GM12864 (cell line): ENCODE measurements around the gene LYZL4.

ENCODE experiments used
- DNase-seq: peaks from one replicate; pipeline ENCODE4 v3.0.0-alpha.2; 2011; ENCODE audit warnings: low read depth
- H3K4me3 ChIP-seq: 2 replicates; pipeline ENCODE4 v1.5.1; 2011; ENCODE audit warnings: mild to moderate bottlenecking, low read depth, low read length, control low read depth
- TF ChIP-seq, protein P1 (sequence below): IDR thresholded peaks from 2 replicates; pipeline ENCODE4 v1.5.1; 2011; ENCODE audit warnings: low read depth, mild to moderate bottlenecking, moderate library complexity, low read length, control low read depth, inconsistent platforms; ENCODE audit errors: missing control alignments

The LYZL4 gene, protein sequence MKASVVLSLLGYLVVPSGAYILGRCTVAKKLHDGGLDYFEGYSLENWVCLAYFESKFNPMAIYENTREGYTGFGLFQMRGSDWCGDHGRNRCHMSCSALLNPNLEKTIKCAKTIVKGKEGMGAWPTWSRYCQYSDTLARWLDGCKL

DNA sequence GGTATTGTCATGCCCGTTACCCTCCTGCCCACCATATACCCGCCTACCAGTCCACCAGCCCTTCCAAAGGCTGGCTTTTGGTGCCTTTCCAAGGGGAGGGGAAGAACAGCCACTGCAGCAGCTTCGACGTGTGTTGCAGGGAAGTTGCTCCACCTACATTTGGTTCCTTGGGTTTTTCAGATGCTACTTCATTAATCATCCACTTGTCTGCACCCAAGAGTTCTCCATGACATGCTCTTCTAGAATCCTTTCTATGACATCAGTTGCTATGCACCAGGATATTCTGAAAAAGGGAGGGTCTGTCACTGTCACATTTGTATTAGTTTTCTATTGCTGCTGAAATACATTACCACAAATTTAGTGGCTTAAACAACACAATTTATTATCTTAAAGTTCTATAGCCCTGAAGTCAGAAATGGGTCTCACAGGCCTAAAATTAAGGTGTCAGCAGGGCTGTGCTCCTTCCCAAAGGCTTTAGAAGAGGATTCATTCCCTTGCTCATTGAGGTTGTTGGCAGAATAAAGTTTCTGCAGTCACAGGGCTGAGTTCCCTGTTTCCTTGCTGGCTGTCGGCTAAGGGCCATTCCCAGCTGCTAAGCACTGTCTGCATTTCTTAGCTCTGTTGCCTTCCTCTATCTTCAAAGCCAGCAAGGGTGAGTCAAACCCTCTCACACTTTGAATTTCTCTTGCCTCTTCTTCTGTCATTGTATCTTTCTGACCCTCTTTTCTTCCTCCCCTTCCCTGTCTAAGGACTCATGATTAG lies at the start of gene LYZL4:
Gene LYZL4 (minus strand): TSS at position 241 of the 762 bp plus-strand sequence. CDS start 3,359 bp downstream, outside the sequence.
- TF ChIP-seq, protein P1, sequence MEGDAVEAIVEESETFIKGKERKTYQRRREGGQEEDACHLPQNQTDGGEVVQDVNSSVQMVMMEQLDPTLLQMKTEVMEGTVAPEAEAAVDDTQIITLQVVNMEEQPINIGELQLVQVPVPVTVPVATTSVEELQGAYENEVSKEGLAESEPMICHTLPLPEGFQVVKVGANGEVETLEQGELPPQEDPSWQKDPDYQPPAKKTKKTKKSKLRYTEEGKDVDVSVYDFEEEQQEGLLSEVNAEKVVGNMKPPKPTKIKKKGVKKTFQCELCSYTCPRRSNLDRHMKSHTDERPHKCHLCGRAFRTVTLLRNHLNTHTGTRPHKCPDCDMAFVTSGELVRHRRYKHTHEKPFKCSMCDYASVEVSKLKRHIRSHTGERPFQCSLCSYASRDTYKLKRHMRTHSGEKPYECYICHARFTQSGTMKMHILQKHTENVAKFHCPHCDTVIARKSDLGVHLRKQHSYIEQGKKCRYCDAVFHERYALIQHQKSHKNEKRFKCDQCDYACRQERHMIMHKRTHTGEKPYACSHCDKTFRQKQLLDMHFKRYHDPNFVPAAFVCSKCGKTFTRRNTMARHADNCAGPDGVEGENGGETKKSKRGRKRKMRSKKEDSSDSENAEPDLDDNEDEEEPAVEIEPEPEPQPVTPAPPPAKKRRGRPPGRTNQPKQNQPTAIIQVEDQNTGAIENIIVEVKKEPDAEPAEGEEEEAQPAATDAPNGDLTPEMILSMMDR, result no peak
- DNase-seq, result no peak
- H3K4me3 ChIP-seq, result no peak within 1 kb of the TSS

DNA sequence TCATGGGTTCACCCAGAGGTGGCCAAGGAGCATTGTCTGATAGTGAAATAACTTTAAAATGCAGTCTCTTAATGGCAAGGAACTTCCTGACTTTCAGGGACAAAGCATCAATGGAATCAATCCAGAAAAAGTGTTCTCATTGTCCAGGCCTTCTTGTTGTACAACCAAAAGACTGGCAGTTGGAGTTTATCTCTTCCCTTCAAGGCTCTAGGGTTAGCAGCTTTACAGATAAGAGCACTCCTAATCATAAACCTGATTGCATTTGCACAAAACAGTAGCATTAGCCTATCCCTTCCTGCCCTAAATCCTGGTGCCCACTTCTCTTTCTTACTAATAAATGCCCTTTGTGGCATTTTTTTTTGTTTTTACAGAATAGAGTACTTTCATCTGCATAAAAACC lies 48.7 kb upstream of the LYZL4 start:
- H3K4me3 ChIP-seq, result no peak overlapping the region
- DNase-seq, result no peak
- TF ChIP-seq, protein P1, result no peak

DNA sequence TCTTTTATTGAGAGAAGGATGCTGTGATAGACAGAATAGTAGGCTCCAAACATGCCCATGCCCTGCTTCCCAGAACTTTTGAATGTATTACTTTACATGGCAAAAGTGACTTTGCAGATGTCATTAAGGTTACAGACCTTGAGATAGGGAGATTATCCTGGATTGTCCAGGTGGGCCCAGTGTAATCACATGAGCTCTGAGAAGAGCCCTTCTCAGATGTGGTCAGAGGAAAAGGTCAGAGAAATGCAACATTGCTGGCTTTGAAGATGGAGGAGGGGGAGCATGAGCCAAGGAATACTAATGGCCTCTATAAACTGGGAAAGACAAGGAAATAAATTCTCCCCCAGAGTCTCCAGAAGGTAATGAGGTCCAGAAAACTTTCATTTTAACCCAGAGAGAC lies 45.8 kb upstream of the LYZL4 start:
- H3K4me3 ChIP-seq, result no peak overlapping the region
- no peak for DNase-seq
- TF ChIP-seq, protein P1, result no peak

DNA sequence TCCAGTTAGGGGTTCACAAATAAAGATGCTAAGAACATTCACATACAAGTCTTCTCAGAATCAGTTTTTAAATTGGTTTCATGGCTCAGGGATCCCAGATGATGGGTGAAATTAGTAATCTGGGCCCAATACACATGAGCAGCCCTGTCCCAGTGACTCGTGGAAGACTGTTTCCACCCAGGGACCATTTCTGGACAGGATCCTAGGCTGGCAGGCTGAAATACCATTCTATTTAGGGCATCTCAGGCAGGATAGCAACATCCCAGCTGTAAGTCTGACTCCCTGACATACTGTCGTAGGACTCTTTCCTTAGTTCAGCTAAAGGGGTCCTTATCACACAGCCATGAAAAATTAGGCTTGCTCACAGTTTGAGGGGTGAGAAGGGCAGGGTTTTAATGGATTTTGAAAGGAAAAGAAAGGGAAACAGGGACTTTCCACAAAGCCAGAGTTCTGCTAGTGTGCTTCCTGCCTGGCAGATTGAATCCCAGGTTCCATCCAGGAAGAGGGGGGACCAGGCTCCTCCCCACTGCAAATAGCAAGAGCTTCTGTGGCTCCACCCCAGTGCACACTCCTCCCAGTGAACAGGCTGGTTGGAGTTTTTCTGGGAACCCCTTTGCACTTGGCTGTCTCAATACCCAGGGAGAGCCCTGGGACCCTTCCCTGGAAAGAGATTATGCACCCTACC lies 41.3 kb upstream of the LYZL4 start:
- no peak overlapping the region for H3K4me3 ChIP-seq
- no peak for DNase-seq
- TF ChIP-seq, protein P1, result no peak

DNA sequence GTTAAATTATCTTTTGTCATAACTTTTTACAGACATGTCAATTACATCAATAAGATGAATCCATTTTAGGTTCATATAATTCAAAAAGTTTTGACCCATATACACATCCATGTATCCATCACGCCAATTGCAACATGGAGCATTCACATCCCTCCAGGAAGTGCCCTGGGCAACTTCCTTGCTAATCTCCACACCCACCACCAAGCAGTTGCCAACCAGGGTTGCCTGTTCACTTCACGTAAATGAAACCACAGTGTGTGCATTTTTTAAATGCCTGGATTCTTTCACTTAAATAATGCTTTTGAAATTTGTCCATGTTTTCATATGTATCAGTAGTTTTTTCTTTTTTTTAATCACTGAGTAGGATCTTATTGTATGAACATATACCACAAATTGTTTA lies 40.7 kb upstream of the LYZL4 start:
- TF ChIP-seq, protein P1, result no peak
- DNase-seq, result no peak
- no peak overlapping the region for H3K4me3 ChIP-seq

DNA sequence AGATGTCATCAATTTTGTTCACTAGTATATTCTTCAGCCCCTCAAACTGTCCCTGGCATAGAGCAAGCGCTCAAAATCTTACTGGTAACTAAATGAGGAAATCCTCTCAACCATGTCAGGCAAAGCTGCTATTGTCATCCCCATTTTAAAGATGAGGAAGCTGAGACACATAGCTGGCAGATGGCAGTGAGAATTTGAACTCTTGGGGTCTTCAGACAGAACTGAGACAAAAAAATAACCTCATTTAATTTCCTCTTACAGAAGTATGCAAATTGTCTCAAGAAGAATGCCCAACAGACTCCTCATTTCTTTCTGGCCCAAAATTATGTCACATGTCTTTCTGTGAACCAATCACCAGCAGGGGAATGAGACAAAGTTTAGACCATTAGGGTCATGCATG lies 40.2 kb upstream of the LYZL4 start:
- TF ChIP-seq, protein P1, result no peak
- no peak overlapping the region for H3K4me3 ChIP-seq
- DNase-seq, result no peak
